ENCODE results near the gene STRN4.

DNA sequence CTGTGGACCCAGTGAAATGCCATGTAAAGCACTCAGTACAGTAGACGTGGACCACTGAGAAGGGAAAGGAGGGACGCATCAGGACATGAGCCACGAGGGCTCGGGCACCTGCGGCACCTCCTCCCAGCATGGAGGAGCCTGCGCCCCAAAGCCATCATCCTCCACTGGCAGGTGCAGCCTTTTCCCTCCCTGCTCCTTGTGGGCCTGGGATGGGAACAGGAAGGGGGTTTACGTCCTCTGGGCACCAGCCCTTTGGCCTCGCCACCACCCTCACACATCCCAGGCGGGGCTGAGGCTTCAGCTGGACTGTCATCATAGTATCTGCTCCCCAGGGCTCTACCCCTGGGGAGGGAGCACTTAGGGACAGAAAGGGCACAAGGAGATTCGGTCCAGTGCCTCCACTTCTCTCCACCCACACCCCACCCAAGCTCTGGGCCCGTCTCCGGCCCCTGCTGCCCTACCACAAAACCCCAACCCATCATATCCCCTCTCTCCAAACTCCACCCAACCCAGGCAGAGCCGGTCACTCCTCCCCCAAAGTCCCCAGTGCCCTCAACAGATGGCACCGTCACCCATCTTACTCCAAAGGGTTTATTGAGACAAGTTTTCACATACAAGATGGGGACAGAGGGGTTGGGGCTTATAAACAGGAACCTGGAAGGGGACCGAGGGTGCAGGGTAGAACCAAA lies 27.2 kb downstream of the STRN4 start:
- TF ChIP-seq, protein P1, sequence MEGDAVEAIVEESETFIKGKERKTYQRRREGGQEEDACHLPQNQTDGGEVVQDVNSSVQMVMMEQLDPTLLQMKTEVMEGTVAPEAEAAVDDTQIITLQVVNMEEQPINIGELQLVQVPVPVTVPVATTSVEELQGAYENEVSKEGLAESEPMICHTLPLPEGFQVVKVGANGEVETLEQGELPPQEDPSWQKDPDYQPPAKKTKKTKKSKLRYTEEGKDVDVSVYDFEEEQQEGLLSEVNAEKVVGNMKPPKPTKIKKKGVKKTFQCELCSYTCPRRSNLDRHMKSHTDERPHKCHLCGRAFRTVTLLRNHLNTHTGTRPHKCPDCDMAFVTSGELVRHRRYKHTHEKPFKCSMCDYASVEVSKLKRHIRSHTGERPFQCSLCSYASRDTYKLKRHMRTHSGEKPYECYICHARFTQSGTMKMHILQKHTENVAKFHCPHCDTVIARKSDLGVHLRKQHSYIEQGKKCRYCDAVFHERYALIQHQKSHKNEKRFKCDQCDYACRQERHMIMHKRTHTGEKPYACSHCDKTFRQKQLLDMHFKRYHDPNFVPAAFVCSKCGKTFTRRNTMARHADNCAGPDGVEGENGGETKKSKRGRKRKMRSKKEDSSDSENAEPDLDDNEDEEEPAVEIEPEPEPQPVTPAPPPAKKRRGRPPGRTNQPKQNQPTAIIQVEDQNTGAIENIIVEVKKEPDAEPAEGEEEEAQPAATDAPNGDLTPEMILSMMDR (IDR thresholded peaks at IDR 0.05) = no peak
- TF ChIP-seq POLR2A (IDR thresholded peaks at IDR 0.05) = no peak
